COLO829 (cell line): ENCODE results near the gene APC2.
"Not testable (repeated sequence)": the region's sequence is repeated elsewhere in the genome, so short reads cannot be mapped to it uniquely, and the experiment has no call there.

ENCODE experiments used
- DNase-seq: peaks from one replicate; pipeline ENCODE4 v3.0.0; 2012; ENCODE audit warnings: low spot score

The APC2 gene

GRCh38 chr19:1495799-1496713 is 46.1 kb downstream of the APC2 start:
- no peak for DNase-seq

GRCh38 chr19:1496714-1497577 is 47.0 kb downstream of the APC2 start:
- DNase-seq: no peak

- DNase-seq: no peak
Measured at GRCh38 chr19:1497578-1498235, 47.8 kb downstream of the APC2 start.

- DNase-seq: not testable (repeated sequence)
Measured at GRCh38 chr19:1499231-1499630, 49.3 kb downstream of the APC2 start.

- no peak for DNase-seq
Measured at GRCh38 chr19:1501200-1501595, 51.3 kb downstream of the APC2 start.

GRCh38 chr19:1502433-1503088 is 52.6 kb downstream of the APC2 start:
- DNase-seq: no peak

GRCh38 chr19:1503089-1503924 is 53.4 kb downstream of the APC2 start:
- DNase-seq: no peak

GRCh38 chr19:1503925-1504773 is 54.2 kb downstream of the APC2 start:
- no peak for DNase-seq

- no peak for DNase-seq
Measured at GRCh38 chr19:1505012-1505411, 55.1 kb downstream of the APC2 start.

GRCh38 chr19:1505991-1506881 is 56.3 kb downstream of the APC2 start:
- no peak for DNase-seq

- DNase-seq: no peak
Measured at GRCh38 chr19:1507192-1507660, 57.3 kb downstream of the APC2 start.

GRCh38 chr19:1507763-1508506 is 58.0 kb downstream of the APC2 start:
- peak; percentile 100 for DNase-seq

GRCh38 chr19:1508507-1508856 is 58.6 kb downstream of the APC2 start:
- no peak for DNase-seq

- DNase-seq: no peak
Measured at GRCh38 chr19:1509602-1510441, 59.9 kb downstream of the APC2 start.

- no peak for DNase-seq
Measured at GRCh38 chr19:1510442-1510806, 60.5 kb downstream of the APC2 start.

- DNase-seq: no peak
Measured at GRCh38 chr19:1510807-1511206, 60.9 kb downstream of the APC2 start.
